Psoas muscle (tissue), 8 donors: ENCODE measurements around the gene NINJ1. TPM values are rescaled to one million over a fixed set of nuclear protein-coding genes. Genes with fewer than 3 reads are reported as not detected.
A peak's percentile ranks its signal among the peaks of the same experiment; 100 is the strongest.

Source experiments
- ATAC-seq, 4 donors: fragments of 200-7000 bp; cut with Tn5 transposase; one replicate each; pipeline ENCODE4 v1.9.1; 2020; ENCODE audit warnings: moderate library complexity in 3 of 4, mild to moderate bottlenecking in 2 of 4
- DNase-seq, 2 donors: peaks; one replicate each; pipeline ENCODE4 v3.0.0-alpha.2; 2020
- H3K27ac ChIP-seq: fragments of 200-600 bp; one replicate; pipeline ENCODE4 v1.8.0; 2022
- H3K27me3 ChIP-seq, 3 donors: fragments of 200-600 bp in 1 of 3; one replicate each; pipeline versions ENCODE4 v1.6.1 to v1.8.0; 2013 to 2022; ENCODE audit warnings: low read length in 2 of 3, mild to moderate bottlenecking in 2 of 3, moderate library complexity in 1 of 3; ENCODE audit not compliant: insufficient read depth in 3 of 3
- H3K36me3 ChIP-seq, 2 donors: fragments of 200-600 bp in 1 of 2; one replicate each; pipeline versions ENCODE4 v1.6.1 to v1.8.0; 2013 to 2022; ENCODE audit warnings: low read depth in 1 of 2, mild to moderate bottlenecking in 1 of 2, moderate library complexity in 1 of 2; ENCODE audit not compliant: insufficient read depth in 1 of 2
- H3K4me1 ChIP-seq: fragments of 200-600 bp; one replicate; pipeline ENCODE4 v1.8.0; 2022
- H3K4me3 ChIP-seq: fragments of 200-600 bp; one replicate; pipeline ENCODE4 v1.8.0; 2022; ENCODE audit warnings: mild to moderate bottlenecking
- H3K9me3 ChIP-seq: fragments of 200-600 bp; one replicate; pipeline ENCODE4 v1.8.0; 2022
- WGBS, 3 donors: extraction: QIAGEN DNeasy Blood & Tissue Kit; methylation state at CpG; one replicate each; pipeline versions ENCODE4 v1.1.6 to v1.1.7; 2013; 5-methylcytosine and 5-hydroxymethylcytosine counted together
- intact Hi-C, 2 donors: fragments of 100-400 bp; cut with DNase I; formaldehyde crosslinking; loops; one replicate each; pipeline versions ENCODE4 v1.11.0 to v1.14.2; 2022
- polyA plus RNA-seq, 3 donors: library from polyadenylated mRNA; stranded (reverse); fragments of 200-250 nt; gene quantifications; one replicate each; pipeline ENCODE4 v1.2.3, GENCODE V29; 2013
- total RNA-seq, 4 donors: library from RNA; stranded (reverse); fragmentation: NEBNext Ultra II Directional in 2 of 4; extraction: Animal tissue kit (Norgen Biotek cat#: 25700) in 2 of 4; gene quantifications; one replicate each; pipeline versions ENCODE4 v1.2.1 to v1.2.4, GENCODE V29; 2021 to 2023
- TF ChIP-seq, protein P1 (sequence below): fragments of 200-600 bp; IDR thresholded peaks from one replicate; pipeline ENCODE4 v1.8.0; 2022; ENCODE audit warnings: antibody characterized with exemption
- donor health status: healthy with polysubstance abuse.
- donor health status: DM: no; HTN: no; CAD: no; lungs with moderate emphysema.
- donor health status: Bipolar disorder and iron deficiency.
- donor health status: healthy.
- donor health status: DM: yes; HTN: yes; CAD: no.
- donor health status: DM: no; HTN: no; CAD: no.
- donor health status: DM: no; HTN: no; CAD: no.
- donor health status: DM: yes; HTN: yes; CAD: no.

The NINJ1 gene
- total and polyA plus RNA-seq, 7 donors = 17.8 to 40.1 (median 21.3) TPM

DNA sequence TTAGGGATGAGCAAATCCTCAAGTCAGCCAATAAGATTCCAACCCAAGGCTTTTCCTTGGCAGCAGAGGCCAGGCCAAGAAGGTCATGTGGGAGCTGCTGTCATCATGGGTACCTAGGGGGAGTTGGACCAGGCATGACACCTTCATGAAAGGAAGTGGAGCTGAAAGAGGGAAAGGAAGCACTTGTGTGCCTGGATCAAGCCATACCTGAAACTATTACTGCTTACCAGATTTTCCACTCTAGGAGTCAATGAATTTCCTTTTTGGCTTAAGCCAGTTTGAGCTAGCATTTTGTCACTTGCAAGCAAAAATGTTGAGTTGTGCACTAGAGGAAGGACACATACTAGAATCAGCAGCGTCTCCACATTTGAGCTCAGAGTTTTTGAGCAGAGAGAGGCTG lies 35.4 kb upstream of the NINJ1 start:
- TF ChIP-seq, protein P1, sequence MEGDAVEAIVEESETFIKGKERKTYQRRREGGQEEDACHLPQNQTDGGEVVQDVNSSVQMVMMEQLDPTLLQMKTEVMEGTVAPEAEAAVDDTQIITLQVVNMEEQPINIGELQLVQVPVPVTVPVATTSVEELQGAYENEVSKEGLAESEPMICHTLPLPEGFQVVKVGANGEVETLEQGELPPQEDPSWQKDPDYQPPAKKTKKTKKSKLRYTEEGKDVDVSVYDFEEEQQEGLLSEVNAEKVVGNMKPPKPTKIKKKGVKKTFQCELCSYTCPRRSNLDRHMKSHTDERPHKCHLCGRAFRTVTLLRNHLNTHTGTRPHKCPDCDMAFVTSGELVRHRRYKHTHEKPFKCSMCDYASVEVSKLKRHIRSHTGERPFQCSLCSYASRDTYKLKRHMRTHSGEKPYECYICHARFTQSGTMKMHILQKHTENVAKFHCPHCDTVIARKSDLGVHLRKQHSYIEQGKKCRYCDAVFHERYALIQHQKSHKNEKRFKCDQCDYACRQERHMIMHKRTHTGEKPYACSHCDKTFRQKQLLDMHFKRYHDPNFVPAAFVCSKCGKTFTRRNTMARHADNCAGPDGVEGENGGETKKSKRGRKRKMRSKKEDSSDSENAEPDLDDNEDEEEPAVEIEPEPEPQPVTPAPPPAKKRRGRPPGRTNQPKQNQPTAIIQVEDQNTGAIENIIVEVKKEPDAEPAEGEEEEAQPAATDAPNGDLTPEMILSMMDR = no peak
- ATAC-seq = no peak
- WGBS, 3 donors = 92 to 100% (median 96%) methylated on average over 1 of the region's 1 CpG
- Histone ChIP-seq H3K27ac (no peak overlapping the region), H3K4me3 (no peak overlapping the region), H3K4me1 (peaks cover 9% of the 10 kb centered on the region), H3K36me3 (no peaks in the 10 kb centered on the region), H3K27me3 (no peaks in the 10 kb centered on the region), H3K9me3 (no peaks in the 10 kb centered on the region)
- DNase-seq = no peak
- intact Hi-C loops = loop anchor here in 1 of 2 donors (10.0 kb wide), 1 partner anchor 395 kb away; no protein-coding TSS in a partner anchor

DNA sequence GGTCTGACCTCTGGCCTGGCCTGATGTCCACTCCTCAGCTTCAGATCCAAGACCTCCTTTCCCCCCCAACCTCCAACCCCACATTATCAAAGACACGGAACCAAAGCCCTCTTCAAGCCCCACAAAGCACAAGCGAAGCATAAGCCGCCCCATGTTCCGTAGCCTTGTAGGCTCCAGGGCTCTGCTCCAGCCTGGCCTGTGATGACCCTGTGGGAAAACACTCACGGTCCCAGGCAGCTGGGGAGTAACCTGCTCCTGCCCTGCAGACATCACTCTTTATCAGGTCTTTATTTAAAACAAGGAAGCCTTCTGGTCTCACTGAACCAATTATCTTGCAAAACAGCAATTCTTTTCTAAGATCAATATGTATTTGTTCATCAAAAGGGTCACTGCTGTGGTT lies 34.5 kb upstream of the NINJ1 start:
- Histone ChIP-seq H3K9me3 (no peaks in the 10 kb centered on the region), H3K4me3 (no peak overlapping the region), H3K36me3 (no peaks in the 10 kb centered on the region), H3K4me1 (peaks cover 9% of the 10 kb centered on the region), H3K27me3 (no peaks in the 10 kb centered on the region), H3K27ac (no peak overlapping the region)
- intact Hi-C loops = loop anchor here in 1 of 2 donors (10.0 kb wide), 1 partner anchor 396 kb away; no protein-coding TSS in a partner anchor
- DNase-seq (no peak), ATAC-seq (peak in 2 of 4 donors; percentile 72 to 74)
- TF ChIP-seq, protein P1 = no peak
- WGBS, 3 donors = 22 to 46% (median 30%) methylated on average over 5 of the region's 5 CpGs

DNA sequence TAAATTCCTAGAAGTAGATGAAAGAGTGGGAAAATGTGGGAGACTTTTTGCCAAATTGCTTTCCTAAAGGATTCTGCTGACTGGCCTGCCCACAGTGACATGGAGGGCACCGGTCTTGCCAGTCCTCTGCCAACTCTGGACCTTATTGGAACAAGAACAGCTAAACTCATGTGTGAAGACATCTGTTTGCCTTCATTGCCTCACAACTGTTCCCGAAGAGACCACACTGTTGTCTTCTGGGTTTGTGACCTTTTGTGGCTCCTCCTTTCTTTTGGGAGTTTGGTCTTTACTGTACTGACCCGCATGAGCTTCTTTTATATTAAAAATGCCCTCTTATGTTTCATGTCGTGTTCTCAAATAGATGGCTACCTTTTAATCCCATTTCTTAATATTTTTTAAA lies 33.8 kb upstream of the NINJ1 start:
- Histone ChIP-seq H3K4me3 (no peak overlapping the region), H3K4me1 (peaks cover 9% of the 10 kb centered on the region), H3K9me3 (no peaks in the 10 kb centered on the region), H3K36me3 (no peaks in the 10 kb centered on the region), H3K27ac (no peak overlapping the region), H3K27me3 (no peaks in the 10 kb centered on the region)
- 42 to 53% (median 50%) methylated on average over 4 of the region's 4 CpGs for WGBS, 3 donors
- no peak for DNase-seq
- ATAC-seq = peak in 2 of 4 donors; percentile 60 to 68
- intact Hi-C loops = loop anchor here in 1 of 2 donors (10.0 kb wide), 1 partner anchor 397 kb away; no protein-coding TSS in a partner anchor
- TF ChIP-seq, protein P1 = no peak

DNA sequence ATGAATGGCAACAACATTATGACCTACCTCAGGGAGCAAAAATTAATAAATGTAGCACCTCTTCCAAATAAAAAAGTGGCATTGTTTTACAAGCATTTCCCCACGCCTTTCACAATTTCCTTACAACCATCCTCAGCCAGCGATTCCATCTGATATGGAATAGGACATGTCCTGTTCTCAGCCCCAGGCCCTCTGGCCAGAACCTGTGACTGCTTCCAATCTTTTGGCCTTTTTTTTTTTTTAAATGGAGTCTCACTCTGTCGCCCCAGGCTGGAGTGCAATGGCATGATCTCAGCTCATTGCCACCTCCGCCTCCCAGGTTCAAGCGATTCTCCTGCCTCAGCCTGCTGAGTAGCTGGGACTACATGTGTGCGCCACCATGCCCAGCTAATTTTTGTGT lies 33.1 kb upstream of the NINJ1 start:
- Histone ChIP-seq H3K9me3 (no peaks in the 10 kb centered on the region), H3K4me3 (no peak overlapping the region), H3K27me3 (no peaks in the 10 kb centered on the region), H3K27ac (no peak overlapping the region), H3K4me1 (peaks cover 9% of the 10 kb centered on the region), H3K36me3 (no peaks in the 10 kb centered on the region)
- intact Hi-C loops = loop anchor here in 1 of 2 donors (10.0 kb wide), 1 partner anchor 398 kb away; no protein-coding TSS in a partner anchor
- 91 to 96% (median 94%) methylated on average over 6 of the region's 6 CpGs for WGBS, 3 donors
- no peak for ATAC-seq
- TF ChIP-seq, protein P1 = no peak
- DNase-seq = no peak

DNA sequence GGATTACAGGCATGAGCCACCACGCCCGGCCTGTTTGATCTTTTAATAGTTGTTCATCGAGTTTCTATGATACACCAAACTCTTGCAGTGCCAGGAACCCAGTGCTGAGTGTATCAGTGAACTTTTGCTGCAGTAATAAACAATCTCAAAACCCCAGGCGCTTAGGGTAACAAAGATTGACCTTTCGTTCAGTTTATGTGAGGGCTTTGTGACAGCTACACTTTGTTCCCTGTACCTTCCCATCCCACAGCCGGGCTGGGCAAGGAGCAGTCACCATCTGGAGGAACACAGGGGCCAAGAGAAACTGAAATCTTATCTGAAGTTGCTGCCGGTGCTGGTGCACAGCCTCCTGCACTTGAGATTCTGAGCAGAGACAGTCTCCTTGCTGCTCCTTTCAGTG lies 32.6 kb upstream of the NINJ1 start:
- peak in 1 of 4 donors; percentile 31 for ATAC-seq
- no peaks in the 10 kb centered on the region for H3K9me3 ChIP-seq
- TF ChIP-seq, protein P1 = no peak
- DNase-seq = no peak
- no peak overlapping the region for H3K27ac ChIP-seq
- no peaks in the 10 kb centered on the region for H3K36me3 ChIP-seq
- H3K4me1 ChIP-seq = peaks cover 13% of the 10 kb centered on the region
- no peaks in the 10 kb centered on the region for H3K27me3 ChIP-seq
- intact Hi-C loops = loop anchor here in 1 of 2 donors (10.0 kb wide), 1 partner anchor 398 kb away; no protein-coding TSS in a partner anchor
- 38 to 73% (median 69%) methylated on average over 7 of the region's 7 CpGs for WGBS, 3 donors
- H3K4me3 ChIP-seq = no peak overlapping the region
